RWPE2 (cell line): ENCODE data around the gene GOT2.
"Not testable (repeated sequence)": the region's sequence is repeated elsewhere in the genome, so short reads cannot be mapped to it uniquely, and the experiment has no call there.

Source experiments
- ATAC-seq: fragments of 200-7000 bp; cut with Tn5 transposase; 3 replicates; pipeline ENCODE4 v1.9.1; 2021; ENCODE audit warnings: low read depth
- DNase-seq: peaks from one replicate; pipeline ENCODE4 v3.0.0-alpha.2; 2020; ENCODE audit warnings: low spot score
- H3K27ac ChIP-seq: fragments of 450-650 bp; 2 replicates; pipeline ENCODE4 v1.5.1; 2017; ENCODE audit warnings: mild to moderate bottlenecking; ENCODE audit not compliant: poor library complexity, severe bottlenecking
- H3K27me3 ChIP-seq: fragments of 250-450 bp; sonication (Bioruptor Pico); 2 replicates; pipeline ENCODE4 v1.5.1; 2021; ENCODE audit warnings: mild to moderate bottlenecking, moderate library complexity; ENCODE audit not compliant: insufficient read depth, poor library complexity, severe bottlenecking
- H3K36me3 ChIP-seq: fragments of 250-450 bp; sonication (Bioruptor Pico); 2 replicates; pipeline ENCODE4 v1.5.1; 2020; ENCODE audit warnings: low read depth, mild to moderate bottlenecking, moderate library complexity
- H3K4me1 ChIP-seq: fragments of 250-450 bp; sonication (Bioruptor Pico); 2 replicates; pipeline ENCODE4 v1.5.1; 2021; ENCODE audit warnings: mild to moderate bottlenecking, moderate library complexity; ENCODE audit not compliant: insufficient read depth, poor library complexity, severe bottlenecking
- H3K4me3 ChIP-seq: fragments of 250-450 bp; sonication (Bioruptor Pico); 2 replicates; pipeline ENCODE4 v1.5.1; 2021; ENCODE audit warnings: mild to moderate bottlenecking, moderate library complexity; ENCODE audit not compliant: severe bottlenecking
- H3K9me3 ChIP-seq: fragments of 250-450 bp; sonication (Bioruptor Pico); 2 replicates; pipeline ENCODE4 v1.5.1; 2021; ENCODE audit warnings: mild to moderate bottlenecking, moderate library complexity; ENCODE audit not compliant: severe bottlenecking
- CTCF ChIP-seq: fragments of 450-650 bp; IDR thresholded peaks from one replicate; pipeline ENCODE4 v1.5.1; 2017; ENCODE audit warnings: mild to moderate bottlenecking, moderate library complexity; ENCODE audit not compliant: poor library complexity, severe bottlenecking

GOT2 gene

GRCh38 chr16:58741166-58741565 lies 7.0 kb upstream of the GOT2 start:
- DNase-seq (no peak), ATAC-seq (no peak)
- Histone ChIP-seq H3K4me3 (no peak overlapping the region), H3K27ac (no peak overlapping the region), H3K36me3 (no peaks in the 10 kb centered on the region), H3K9me3 (no peaks in the 10 kb centered on the region), H3K27me3 (no peaks in the 10 kb centered on the region), H3K4me1 (peaks cover 13% of the 10 kb centered on the region)
- TF ChIP-seq CTCF: no peak

- no peaks in the 10 kb centered on the region for H3K36me3 ChIP-seq
- H3K27ac ChIP-seq: no peak overlapping the region
- peaks cover 18% of the 10 kb centered on the region for H3K4me1 ChIP-seq
- DNase-seq (no peak), ATAC-seq (no peak)
- no peak overlapping the region for H3K4me3 ChIP-seq
- no peaks in the 10 kb centered on the region for H3K27me3 ChIP-seq
- no peaks in the 10 kb centered on the region for H3K9me3 ChIP-seq
- TF ChIP-seq CTCF: no peak
Observed at GRCh38 chr16:58738672-58739296, 4.7 kb upstream of the GOT2 start.

- ATAC-seq, DNase-seq, H3K9me3 ChIP-seq, H3K4me3 ChIP-seq, H3K27me3 ChIP-seq: not testable (repeated sequence)
- Histone ChIP-seq H3K36me3 (peaks cover 12% of the 10 kb centered on the region), H3K4me1 (peaks cover 20% of the 10 kb centered on the region), H3K27ac (peak overlapping the region; percentile 17)
Observed at GRCh38 chr16:58736341-58736740, 2.2 kb upstream of the GOT2 start.

GRCh38 chr16:58734459-58734787 lies 307 bp upstream of the GOT2 start:
- H3K27ac ChIP-seq: peak overlapping the region; percentile 59
- H3K36me3 ChIP-seq: peaks cover 24% of the 10 kb centered on the region
- TF ChIP-seq CTCF: peak; percentile 74
- ATAC-seq: no peak
- H3K4me1 ChIP-seq: peaks cover 20% of the 10 kb centered on the region
- H3K27me3 ChIP-seq: no peaks in the 10 kb centered on the region
- H3K9me3 ChIP-seq: no peaks in the 10 kb centered on the region
- peak overlapping the region; percentile 88 for H3K4me3 ChIP-seq
- DNase-seq: no peak

- ATAC-seq (no peak), DNase-seq (no peak)
- Histone ChIP-seq H3K4me1 (peaks cover 20% of the 10 kb centered on the region), H3K4me3 (peak overlapping the region; percentile 88), H3K27me3 (no peaks in the 10 kb centered on the region), H3K9me3 (no peaks in the 10 kb centered on the region), H3K36me3 (peaks cover 30% of the 10 kb centered on the region), H3K27ac (peak overlapping the region; percentile 59)
- TF ChIP-seq CTCF: no peak
Observed at GRCh38 chr16:58733248-58733670, 857 bp downstream of the GOT2 start.
